C4-2B (cell line): ENCODE measurements around the gene RNF17.

Experiments
- CTCF ChIP-seq: fragments of 450-650 bp; conservative IDR thresholded peaks from 2 replicates; pipeline ENCODE4 v1.5.1; 2017; ENCODE audit warnings: mild to moderate bottlenecking
- ZFX ChIP-seq: fragments of 450-650 bp; IDR thresholded peaks from 2 replicates; pipeline ENCODE4 v1.6.1; 2017

- TF ChIP-seq CTCF (no peak), ZFX (no peak)
These were observed 157.0 kb downstream of the RNF17 start for GRCh38 chr13:24921003-24921402.
